HepG2 (cell line): ENCODE measurements around the gene IGFLR1. TPM values are rescaled to one million over a fixed set of nuclear protein-coding genes. Genes with fewer than 3 reads are reported as not detected.

ENCODE experiments used
- BHLHE40 ChIP-seq: IDR thresholded peaks from 2 replicates; pipeline ENCODE4 v1.6.1; 2011; ENCODE audit warnings: low read length, improper control_type of control experiment
- CHCHD3 ChIP-seq: sonication (generic); formaldehyde crosslinking; IDR thresholded peaks from 2 replicates; pipeline ENCODE4 v1.8.0; 2022; ENCODE audit warnings: mild to moderate bottlenecking, missing genetic modification reagents, moderate library complexity
- CREB1 ChIP-seq, 2 experiments: fragments of 450-650 bp in 1 of 2; IDR thresholded peaks; 2 replicates each; pipeline ENCODE4 v1.6.1; 2016 to 2017; ENCODE audit warnings: control low read depth in 1 of 2, mild to moderate bottlenecking in 1 of 2, missing compliant biosample characterization in 1 of 2, missing genetic modification characterization in 1 of 2
- DNMT1 ChIP-seq: sonication (generic); formaldehyde crosslinking; IDR thresholded peaks from 2 replicates; pipeline ENCODE4 v1.5.1; 2020; ENCODE audit warnings: mild to moderate bottlenecking, missing genetic modification reagents
- HNRNPH1 ChIP-seq: fragments of 200-400 bp; formaldehyde crosslinking; optimal IDR thresholded peaks from 2 replicates; pipeline ENCODE3; 2017; ENCODE audit warnings: mild to moderate bottlenecking, low read depth, low read length
- IRX3 ChIP-seq: sonication (generic); formaldehyde crosslinking; IDR thresholded peaks from 2 replicates; pipeline ENCODE4 v1.8.1; 2023; ENCODE audit warnings: mild to moderate bottlenecking, low read depth, missing genetic modification reagents, borderline replicate concordance
- KDM6A ChIP-seq: IDR thresholded peaks from 2 replicates; pipeline ENCODE4 v1.6.1; 2016; ENCODE audit warnings: low read depth
- KLF11 ChIP-seq: IDR thresholded peaks from 2 replicates; pipeline ENCODE4 v1.6.1; 2016; ENCODE audit warnings: missing compliant biosample characterization
- MYNN ChIP-seq: sonication (generic); formaldehyde crosslinking; IDR thresholded peaks from 2 replicates; pipeline ENCODE4 v1.4.0; 2020; ENCODE audit warnings: mild to moderate bottlenecking, low read depth, missing genetic modification reagents
- NFIC ChIP-seq: IDR thresholded peaks from 2 replicates; pipeline ENCODE4 v1.6.1; 2012; ENCODE audit warnings: mild to moderate bottlenecking, low read length, inconsistent platforms
- REL ChIP-seq: sonication (generic); formaldehyde crosslinking; conservative IDR thresholded peaks from 2 replicates; pipeline ENCODE4 v1.8.0; 2022; ENCODE audit warnings: mild to moderate bottlenecking, missing genetic modification reagents, moderate library complexity
- SP2 ChIP-seq: sonication (generic); formaldehyde crosslinking; IDR thresholded peaks from 2 replicates; pipeline ENCODE4 v1.5.1; 2020; ENCODE audit warnings: mild to moderate bottlenecking, missing genetic modification reagents
- ZFP90 ChIP-seq: sonication (generic); formaldehyde crosslinking; IDR thresholded peaks from 2 replicates; pipeline ENCODE4 v1.8.0; 2022; ENCODE audit warnings: missing genetic modification reagents, mild to moderate bottlenecking, inconsistent platforms, borderline replicate concordance
- ZMAT3 ChIP-seq: sonication (generic); formaldehyde crosslinking; conservative IDR thresholded peaks from 2 replicates; pipeline ENCODE4 v1.7.0; 2021; ENCODE audit warnings: missing genetic modification reagents
- ZNF616 ChIP-seq: sonication (generic); formaldehyde crosslinking; IDR thresholded peaks from 2 replicates; pipeline ENCODE4 v1.5.0; 2020; ENCODE audit warnings: low read depth, mild to moderate bottlenecking, missing genetic modification reagents
- ZNF839 ChIP-seq: sonication (generic); formaldehyde crosslinking; IDR thresholded peaks from 2 replicates; pipeline ENCODE4 v1.4.0; 2020; ENCODE audit warnings: missing genetic modification reagents, mild to moderate bottlenecking, borderline replicate concordance
- polyA plus RNA-seq, 8 experiments: library from polyadenylated mRNA; depleted of rRNA in 3 of 8; stranded (reverse) in 7 of 8; unstranded in 1 of 8; fragments of >200 nt; fragmentation: Illumina TruSeq in 4 of 8; extraction: Trizol in 4 of 8; gene quantifications; 2 replicates each; pipeline versions ENCODE4 v1.2.1 to v1.2.3, GENCODE V29; 2011 to 2016; ENCODE audit warnings: low read depth in 4 of 8, missing spikeins in 1 of 8, mixed read lengths in 1 of 8; ENCODE audit not compliant: insufficient read depth in 1 of 8
- total RNA-seq, 5 experiments: library from RNA; depleted of rRNA; stranded (reverse); fragments of >200 nt; fragmentation: Illumina TruSeq; extraction: Trizol; gene quantifications; 2 replicates each; pipeline ENCODE4 v1.2.3, GENCODE V29; 2016; ENCODE audit warnings: low read depth in 1 of 5
- TF ChIP-seq, protein P1 (sequence below): sonication (generic); formaldehyde crosslinking; IDR thresholded peaks from 2 replicates; pipeline ENCODE4 v1.4.0; 2020; ENCODE audit warnings: mild to moderate bottlenecking, missing genetic modification reagents
- TF ChIP-seq, protein P2 (sequence below): sonication (generic); formaldehyde crosslinking; IDR thresholded peaks from 2 replicates; pipeline ENCODE4 v1.9.0; 2022; ENCODE audit warnings: missing genetic modification reagents, mild to moderate bottlenecking, borderline replicate concordance
- TF ChIP-seq, protein P3 (sequence below): sonication (generic); formaldehyde crosslinking; IDR thresholded peaks from 2 replicates; pipeline ENCODE4 v1.5.1; 2020; ENCODE audit warnings: mild to moderate bottlenecking, moderate library complexity, missing genetic modification reagents
- TF ChIP-seq, protein P4 (sequence below): sonication (generic); formaldehyde crosslinking; IDR thresholded peaks from 2 replicates; pipeline ENCODE4 v1.4.0; 2020; ENCODE audit warnings: mild to moderate bottlenecking, low read depth, missing genetic modification reagents
- TF ChIP-seq, protein P5 (sequence below): sonication (generic); formaldehyde crosslinking; IDR thresholded peaks from 2 replicates; pipeline ENCODE4 v1.4.0; 2020; ENCODE audit warnings: missing genetic modification reagents

IGFLR1 gene
- total and polyA plus RNA-seq, 2 of the 13 experiments (the other 11 are each of a cell fraction or from before 2014, with no cell fraction given) = 5.4 to 8.9 TPM

DNA sequence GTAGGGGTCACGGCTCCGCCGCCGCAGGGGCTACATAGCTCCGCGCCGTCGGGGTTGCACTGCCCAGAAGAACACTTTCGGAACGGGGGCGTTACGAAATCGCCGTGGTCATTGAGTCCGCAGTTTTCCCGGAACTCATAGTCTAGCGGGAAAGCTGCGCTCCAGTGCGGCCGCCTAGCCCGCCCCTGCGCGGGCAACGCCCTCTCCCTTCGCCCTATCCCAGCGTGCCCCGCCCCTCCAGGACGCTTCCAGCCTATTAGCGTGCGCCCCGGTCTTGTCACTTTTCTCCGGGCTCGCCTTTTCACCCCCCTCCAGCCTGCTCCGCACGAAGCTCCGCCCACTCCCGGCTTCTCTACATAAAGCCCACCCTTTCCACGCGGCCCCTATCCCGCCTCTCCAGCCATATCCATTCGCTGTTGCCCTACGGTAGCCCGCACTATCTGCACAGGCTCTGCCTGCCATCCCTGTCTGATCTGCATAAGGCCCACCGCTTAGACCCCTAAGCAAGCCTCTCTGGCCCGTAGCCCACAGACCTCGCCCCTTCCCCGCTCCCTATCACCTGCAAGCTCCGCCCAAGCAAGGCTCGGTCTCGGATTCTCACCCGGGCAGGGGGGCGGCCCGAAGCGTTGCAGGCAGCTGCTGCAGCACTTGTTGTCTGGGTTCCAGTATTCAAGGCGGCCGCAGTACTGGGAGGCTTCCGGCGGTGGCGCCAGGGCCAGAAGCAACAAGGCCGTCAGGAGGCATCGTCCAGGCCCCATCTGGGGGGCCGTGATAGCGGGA lies 1.6 kb downstream of the IGFLR1 start (continued):
- TF ChIP-seq, protein P1, sequence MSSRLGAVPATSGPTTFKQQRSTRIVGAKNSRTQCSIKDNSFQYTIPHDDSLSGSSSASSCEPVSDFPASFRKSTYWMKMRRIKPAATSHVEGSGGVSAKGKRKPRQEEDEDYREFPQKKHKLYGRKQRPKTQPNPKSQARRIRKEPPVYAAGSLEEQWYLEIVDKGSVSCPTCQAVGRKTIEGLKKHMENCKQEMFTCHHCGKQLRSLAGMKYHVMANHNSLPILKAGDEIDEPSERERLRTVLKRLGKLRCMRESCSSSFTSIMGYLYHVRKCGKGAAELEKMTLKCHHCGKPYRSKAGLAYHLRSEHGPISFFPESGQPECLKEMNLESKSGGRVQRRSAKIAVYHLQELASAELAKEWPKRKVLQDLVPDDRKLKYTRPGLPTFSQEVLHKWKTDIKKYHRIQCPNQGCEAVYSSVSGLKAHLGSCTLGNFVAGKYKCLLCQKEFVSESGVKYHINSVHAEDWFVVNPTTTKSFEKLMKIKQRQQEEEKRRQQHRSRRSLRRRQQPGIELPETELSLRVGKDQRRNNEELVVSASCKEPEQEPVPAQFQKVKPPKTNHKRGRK (CRISPR knock-in tag) = no peak
- peak; percentile 52; the same call in 1 of the 2 replicates for TF ChIP-seq ZMAT3
- peak; percentile 52 for TF ChIP-seq CREB1 (IDR thresholded peaks at IDR 0.05)
- TF ChIP-seq CREB1 (CRISPR knock-in tag; IDR thresholded peaks at IDR 0.05) = peak; percentile 72
- no peak for TF ChIP-seq MYNN
- no peak for TF ChIP-seq CHCHD3 (CRISPR knock-in tag)
- 0 out of 2 replicates have a peak, but pooled peaks have one; percentile 56 for TF ChIP-seq IRX3 (CRISPR knock-in tag)
- TF ChIP-seq BHLHE40 = no peak
- TF ChIP-seq, protein P2, sequence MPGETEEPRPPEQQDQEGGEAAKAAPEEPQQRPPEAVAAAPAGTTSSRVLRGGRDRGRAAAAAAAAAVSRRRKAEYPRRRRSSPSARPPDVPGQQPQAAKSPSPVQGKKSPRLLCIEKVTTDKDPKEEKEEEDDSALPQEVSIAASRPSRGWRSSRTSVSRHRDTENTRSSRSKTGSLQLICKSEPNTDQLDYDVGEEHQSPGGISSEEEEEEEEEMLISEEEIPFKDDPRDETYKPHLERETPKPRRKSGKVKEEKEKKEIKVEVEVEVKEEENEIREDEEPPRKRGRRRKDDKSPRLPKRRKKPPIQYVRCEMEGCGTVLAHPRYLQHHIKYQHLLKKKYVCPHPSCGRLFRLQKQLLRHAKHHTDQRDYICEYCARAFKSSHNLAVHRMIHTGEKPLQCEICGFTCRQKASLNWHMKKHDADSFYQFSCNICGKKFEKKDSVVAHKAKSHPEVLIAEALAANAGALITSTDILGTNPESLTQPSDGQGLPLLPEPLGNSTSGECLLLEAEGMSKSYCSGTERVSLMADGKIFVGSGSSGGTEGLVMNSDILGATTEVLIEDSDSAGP (CRISPR knock-in tag) = peak; percentile 84; the same call in 1 of the 2 replicates
- TF ChIP-seq ZNF839 (CRISPR knock-in tag) = no peak
- no peak for TF ChIP-seq REL
- TF ChIP-seq, protein P3, sequence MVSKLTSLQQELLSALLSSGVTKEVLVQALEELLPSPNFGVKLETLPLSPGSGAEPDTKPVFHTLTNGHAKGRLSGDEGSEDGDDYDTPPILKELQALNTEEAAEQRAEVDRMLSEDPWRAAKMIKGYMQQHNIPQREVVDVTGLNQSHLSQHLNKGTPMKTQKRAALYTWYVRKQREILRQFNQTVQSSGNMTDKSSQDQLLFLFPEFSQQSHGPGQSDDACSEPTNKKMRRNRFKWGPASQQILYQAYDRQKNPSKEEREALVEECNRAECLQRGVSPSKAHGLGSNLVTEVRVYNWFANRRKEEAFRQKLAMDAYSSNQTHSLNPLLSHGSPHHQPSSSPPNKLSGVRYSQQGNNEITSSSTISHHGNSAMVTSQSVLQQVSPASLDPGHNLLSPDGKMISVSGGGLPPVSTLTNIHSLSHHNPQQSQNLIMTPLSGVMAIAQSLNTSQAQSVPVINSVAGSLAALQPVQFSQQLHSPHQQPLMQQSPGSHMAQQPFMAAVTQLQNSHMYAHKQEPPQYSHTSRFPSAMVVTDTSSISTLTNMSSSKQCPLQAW (CRISPR knock-in tag) = peak; percentile 81
- TF ChIP-seq, protein P4, sequence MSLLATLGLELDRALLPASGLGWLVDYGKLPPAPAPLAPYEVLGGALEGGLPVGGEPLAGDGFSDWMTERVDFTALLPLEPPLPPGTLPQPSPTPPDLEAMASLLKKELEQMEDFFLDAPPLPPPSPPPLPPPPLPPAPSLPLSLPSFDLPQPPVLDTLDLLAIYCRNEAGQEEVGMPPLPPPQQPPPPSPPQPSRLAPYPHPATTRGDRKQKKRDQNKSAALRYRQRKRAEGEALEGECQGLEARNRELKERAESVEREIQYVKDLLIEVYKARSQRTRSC = no peak
- no peak for TF ChIP-seq NFIC
- no peak for TF ChIP-seq ZNF616 (CRISPR knock-in tag)
- no peak for TF ChIP-seq HNRNPH1
- TF ChIP-seq SP2 (CRISPR knock-in tag) = peak; percentile 89
- TF ChIP-seq KLF11 (CRISPR knock-in tag) = peak; percentile 90
- TF ChIP-seq KDM6A (CRISPR knock-in tag) = 0 out of 2 replicates have a peak, but pooled peaks have one; percentile 11
- TF ChIP-seq, protein P5, sequence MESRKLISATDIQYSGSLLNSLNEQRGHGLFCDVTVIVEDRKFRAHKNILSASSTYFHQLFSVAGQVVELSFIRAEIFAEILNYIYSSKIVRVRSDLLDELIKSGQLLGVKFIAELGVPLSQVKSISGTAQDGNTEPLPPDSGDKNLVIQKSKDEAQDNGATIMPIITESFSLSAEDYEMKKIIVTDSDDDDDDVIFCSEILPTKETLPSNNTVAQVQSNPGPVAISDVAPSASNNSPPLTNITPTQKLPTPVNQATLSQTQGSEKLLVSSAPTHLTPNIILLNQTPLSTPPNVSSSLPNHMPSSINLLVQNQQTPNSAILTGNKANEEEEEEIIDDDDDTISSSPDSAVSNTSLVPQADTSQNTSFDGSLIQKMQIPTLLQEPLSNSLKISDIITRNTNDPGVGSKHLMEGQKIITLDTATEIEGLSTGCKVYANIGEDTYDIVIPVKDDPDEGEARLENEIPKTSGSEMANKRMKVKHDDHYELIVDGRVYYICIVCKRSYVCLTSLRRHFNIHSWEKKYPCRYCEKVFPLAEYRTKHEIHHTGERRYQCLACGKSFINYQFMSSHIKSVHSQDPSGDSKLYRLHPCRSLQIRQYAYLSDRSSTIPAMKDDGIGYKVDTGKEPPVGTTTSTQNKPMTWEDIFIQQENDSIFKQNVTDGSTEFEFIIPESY (CRISPR knock-in tag) = no peak; the same call in 1 of the 2 replicates
- TF ChIP-seq DNMT1 (CRISPR knock-in tag) = no peak
- TF ChIP-seq ZFP90 (CRISPR knock-in tag) = no peak
